HG03280 (cell line): ENCODE data around the gene ZNF185.

Experiments
- ATAC-seq: cut with Tn5 transposase; IDR thresholded peaks from one replicate; pipeline ENCODE4 v1.9.1; 2021; ENCODE audit warnings: mild to moderate bottlenecking, moderate library complexity; ENCODE audit not compliant: unreplicated experiment

Gene ZNF185

DNA sequence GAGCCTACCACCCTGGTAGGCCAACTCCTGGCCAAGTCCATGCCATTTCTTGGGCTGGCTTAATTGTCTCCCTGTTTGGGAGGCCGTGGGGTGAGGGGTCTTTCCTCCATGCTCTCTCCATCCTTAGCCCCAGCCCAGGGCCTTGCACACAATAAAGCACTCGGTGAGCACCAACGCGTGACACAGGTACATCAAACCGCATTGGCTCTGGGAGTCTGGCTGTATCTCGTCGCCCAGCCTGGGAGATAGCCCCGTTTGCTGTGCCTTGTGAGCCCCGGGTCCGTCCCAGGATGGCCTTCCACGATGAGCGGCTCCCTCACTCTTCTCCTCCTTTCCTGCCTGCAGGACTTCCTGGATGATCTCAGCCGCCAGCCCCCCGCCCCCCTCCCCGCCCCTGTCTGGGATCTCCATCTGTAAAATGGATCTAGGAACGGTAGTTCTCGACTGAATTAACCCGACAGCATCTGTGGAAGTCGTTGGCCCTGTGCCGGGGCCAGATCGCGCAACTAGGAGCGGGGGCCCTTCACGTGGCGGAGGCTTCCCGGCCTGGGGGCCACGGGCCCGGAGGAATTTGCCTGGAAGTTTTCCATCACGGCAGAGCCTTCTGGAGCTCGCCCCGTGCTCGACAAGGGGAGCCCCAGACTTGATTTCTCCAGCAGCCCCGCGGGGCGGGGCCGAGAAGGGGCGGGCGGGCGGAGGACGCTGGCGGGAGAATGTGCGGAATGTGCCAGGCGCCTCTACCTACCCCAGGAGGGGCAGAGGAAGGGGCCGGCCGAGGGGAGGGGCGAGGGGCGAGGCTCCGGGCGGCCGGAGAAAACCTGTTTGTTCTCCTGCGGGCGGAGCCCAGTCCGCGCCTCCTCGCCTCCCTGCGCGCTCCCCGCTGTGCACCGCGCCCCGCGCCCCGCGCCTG is at the start of gene ZNF185:
Gene ZNF185 (plus strand): TSS at position 846 of the 910 bp plus-strand sequence. CDS start 16,423 bp downstream, outside the sequence.
- ATAC-seq, result no peak

- ATAC-seq, result no peak
Measured at GRCh38 chrX:152850465-152850864, 47.4 kb upstream of the ZNF185 start.

- no peak for ATAC-seq
Measured at GRCh38 chrX:152853986-152854385, 43.9 kb upstream of the ZNF185 start.

GRCh38 chrX:152861116-152861515 is 36.8 kb upstream of the ZNF185 start:
- no peak for ATAC-seq

DNA sequence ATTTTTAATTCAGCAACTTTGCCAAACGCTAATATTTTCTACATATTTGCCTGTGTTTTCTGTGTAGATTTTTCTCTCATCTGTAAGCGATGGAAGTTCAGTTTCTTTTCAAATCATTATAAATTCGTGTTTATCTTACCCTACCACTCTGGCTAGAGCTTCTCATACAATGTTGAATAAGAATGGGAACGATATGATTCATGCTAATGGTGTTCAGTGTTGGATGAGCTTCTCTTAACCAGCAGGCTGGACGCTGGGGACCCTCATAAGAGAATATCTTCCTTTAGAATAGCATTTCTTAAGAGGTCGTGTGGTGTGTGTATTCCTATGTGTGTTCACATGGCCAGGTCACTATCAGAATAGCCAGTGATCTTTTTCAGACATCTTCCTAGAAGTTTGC is 36.0 kb upstream of the ZNF185 start:
- no peak for ATAC-seq

DNA sequence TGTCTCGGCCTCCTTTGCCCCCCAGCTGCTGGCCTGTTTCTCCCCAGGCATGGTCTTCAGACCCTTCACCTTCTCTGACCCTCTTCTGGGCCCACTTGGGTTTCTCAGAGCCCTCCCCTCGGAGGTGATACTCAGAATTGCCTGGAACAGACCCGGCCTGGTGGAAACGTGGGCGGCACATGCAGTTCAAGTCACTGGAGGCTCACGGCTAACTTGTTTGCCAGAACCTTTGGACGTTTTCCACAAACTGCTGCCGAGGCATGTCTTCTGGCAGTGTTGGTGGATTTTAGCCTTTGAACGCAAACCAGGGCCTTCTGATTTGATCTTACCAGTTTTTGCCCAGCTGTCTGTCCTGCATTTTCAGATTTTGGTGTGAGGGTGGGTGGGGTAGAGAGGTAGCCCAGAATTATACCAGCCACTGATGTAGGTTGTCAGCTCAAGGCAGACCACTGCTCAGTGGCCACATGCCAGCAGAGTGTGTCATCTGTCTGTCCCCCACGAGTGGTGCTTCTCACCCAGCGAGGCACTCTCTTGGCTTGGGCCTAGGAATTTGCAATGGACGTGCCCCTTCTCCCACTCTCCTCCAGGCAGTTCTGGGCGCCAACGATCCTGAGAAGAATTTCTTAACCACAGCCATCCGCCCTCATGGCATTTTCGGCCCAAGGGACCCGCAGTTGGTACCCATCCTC is 32.5 kb upstream of the ZNF185 start:
- no peak for ATAC-seq

- ATAC-seq, result no peak
Measured at GRCh38 chrX:152866386-152866785, 31.5 kb upstream of the ZNF185 start.

- no peak for ATAC-seq
Measured at GRCh38 chrX:152869972-152870371, 27.9 kb upstream of the ZNF185 start.

DNA sequence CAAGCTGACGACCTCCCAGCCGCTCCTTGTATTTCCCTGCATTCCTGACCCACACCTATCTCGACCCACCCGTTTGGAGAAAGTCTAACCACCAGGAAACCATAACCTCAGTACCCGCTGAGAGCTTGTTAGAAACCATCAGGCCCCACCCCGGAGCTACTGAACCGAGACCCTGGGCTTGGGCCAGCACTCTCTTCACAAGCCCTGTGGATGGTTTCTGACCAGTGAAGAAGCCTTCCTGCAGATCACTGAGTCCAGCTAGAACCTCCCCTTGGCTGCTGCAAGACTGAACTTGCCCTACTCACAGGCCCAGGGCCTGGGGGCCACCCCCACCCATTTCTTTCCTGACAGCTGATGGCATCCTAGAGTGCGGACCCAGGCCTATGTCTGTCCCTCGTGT is 26.6 kb upstream of the ZNF185 start:
- no peak for ATAC-seq

DNA sequence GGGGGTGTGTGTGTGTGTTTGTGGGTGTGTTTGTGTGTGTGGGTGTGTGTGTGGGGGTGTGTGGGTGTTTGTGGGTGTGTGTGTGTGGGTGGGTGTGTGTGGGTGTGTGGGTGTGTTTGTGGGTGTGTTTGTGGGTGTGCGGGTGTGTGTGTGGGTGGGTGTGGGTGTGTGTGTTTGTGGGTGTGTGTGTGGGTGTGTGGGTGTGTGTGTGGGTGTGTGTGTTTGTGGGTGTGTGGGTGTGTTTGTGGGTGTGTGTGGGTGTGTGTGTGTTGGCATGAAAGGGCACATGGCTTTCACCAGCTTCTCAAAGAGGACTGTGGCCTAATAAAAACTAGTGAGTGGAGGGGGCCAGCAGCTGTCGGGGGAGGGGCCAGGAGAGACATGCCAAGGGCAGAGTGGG is 25.3 kb upstream of the ZNF185 start:
- ATAC-seq, result no peak

DNA sequence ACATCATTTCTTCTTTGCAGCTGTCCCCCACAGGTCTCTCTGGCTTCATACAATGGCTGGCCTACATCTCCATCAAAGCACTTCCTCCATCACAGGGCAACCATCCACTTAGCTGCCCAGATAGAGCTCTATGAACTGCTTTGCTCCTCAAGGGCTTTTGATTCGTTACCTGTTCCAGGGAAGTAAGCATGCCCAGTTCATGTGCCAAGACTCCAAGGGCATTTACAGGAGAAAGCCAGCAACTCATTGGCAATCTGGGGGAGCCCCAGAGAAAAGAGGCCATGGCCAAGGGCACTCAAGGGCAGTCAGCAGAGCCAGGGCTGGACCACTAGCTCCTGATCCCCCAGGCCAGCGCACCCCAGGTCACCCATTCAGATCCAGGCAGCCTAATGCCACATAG is 24.5 kb upstream of the ZNF185 start:
- ATAC-seq, result no peak

DNA sequence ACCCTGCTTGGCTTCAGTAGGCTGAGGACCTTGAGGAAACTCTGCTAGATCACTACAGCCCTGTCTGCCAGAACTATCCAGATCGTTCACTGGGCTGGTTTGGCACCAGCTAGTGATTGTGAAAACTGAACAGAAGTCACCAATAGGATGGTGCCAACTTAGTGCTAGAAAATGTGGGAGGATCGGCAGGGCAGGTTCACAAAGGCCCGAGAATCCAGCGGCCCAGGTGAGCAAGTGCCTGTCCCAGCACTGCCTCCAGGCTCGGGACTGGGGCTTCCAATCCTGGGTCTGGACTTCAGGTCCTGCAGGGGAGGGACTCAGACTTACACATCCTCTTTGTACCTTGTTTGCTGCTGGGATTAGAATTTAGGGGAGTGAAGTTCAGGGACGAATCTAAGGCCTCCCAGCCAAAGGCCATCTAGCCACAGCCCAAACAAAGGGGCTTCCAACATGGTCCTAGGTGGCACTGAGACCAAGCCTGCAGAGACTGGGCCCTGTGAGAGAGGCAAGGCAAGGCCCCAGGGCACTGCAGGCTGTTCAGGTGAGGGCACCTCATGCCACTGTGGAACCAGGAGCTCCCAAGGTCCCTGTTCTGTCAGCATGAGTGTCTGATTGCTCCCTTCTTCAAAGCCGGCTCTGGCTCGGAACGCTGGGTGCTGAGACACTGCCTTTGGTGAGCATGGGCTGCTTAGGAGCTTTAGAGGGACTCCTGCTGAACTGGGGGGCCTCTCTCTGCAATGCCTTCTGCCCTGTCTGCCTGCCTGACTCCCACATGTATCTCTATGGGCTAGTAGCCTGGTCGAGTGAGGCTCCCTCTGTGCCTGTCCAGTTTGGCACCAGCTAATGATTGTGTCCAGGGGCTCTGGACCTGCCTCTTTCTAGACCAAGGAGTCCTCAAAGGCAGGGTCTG is 20.7 kb upstream of the ZNF185 start:
- ATAC-seq, result no peak

- no peak for ATAC-seq
Measured at GRCh38 chrX:152878976-152879755, 18.7 kb upstream of the ZNF185 start.

- ATAC-seq, result no peak
Measured at GRCh38 chrX:152881289-152881688, 16.6 kb upstream of the ZNF185 start.

DNA sequence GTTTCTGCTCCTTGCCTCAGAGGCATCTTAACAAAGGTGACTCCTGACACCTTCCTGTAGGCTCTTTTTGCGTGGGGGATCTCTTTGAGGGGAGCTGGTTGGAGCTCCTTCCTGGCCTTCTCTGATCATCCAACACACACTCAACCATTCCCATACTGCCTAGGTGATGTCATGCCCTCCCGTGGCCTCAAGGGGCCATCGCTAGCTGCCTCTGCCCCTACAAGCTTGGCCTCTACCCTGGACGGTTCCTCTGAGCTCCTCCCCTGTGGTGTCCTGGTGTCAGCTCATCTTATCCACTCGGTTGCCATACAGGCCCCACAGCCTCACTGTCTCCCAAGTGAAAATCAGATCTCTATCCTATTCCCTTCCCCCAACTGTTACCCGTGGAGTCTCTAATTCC is 13.7 kb upstream of the ZNF185 start:
- no peak for ATAC-seq

- ATAC-seq, result no peak
Measured at GRCh38 chrX:152886716-152887115, 11.2 kb upstream of the ZNF185 start.

GRCh38 chrX:152892499-152892898 is 5.4 kb upstream of the ZNF185 start:
- no peak for ATAC-seq

GRCh38 chrX:152892999-152893891 is 4.6 kb upstream of the ZNF185 start:
- ATAC-seq, result no peak

DNA sequence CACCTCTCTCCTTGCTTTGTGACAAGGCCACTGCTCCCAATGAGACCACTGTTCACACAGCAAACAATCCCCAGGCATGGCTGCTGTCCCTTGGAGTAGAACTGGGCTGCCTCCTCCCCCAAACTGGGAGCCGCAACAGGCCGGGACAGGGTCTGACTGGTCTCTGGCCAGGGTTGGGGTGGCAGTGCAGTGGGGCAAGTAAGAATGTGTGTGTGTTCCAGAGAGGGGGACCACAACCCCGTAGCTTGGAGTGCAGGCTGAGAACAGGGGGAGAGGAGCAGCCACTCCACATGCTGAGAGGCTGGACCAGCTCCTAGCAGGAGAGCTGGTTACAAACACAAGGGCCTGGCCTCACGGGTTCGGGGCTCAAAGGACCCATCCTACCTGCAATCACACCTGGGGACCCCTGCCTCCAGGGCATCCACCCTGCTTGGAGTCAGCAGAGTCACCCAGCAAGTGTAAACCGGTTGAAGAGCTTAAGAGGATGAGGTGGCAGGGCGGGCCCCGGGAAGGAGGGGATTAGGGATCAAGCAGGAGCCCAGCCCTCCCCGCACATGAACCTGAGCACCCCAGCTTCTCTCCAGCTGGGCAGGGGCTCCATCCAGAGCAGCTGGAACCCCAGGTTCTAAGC is 3.8 kb upstream of the ZNF185 start:
- ATAC-seq, result no peak
